Raji (cell line): ENCODE measurements around the gene SSTR5.

Source experiments
- POLR2A ChIP-seq: IDR thresholded peaks from 2 replicates; pipeline ENCODE4 v1.6.1; 2011; ENCODE audit warnings: low read depth, low read length, control low read depth; ENCODE audit not compliant: insufficient read depth

SSTR5 gene

GRCh38 chr16:1036166-1036565 is 36.4 kb upstream of the SSTR5 start:
- TF ChIP-seq POLR2A, result no peak

- no peak for TF ChIP-seq POLR2A
These were observed 35.7 kb upstream of the SSTR5 start for GRCh38 chr16:1036726-1037393.

- no peak for TF ChIP-seq POLR2A
These were observed 34.9 kb upstream of the SSTR5 start for GRCh38 chr16:1037394-1038257.

- TF ChIP-seq POLR2A, result no peak
These were observed 33.6 kb upstream of the SSTR5 start for GRCh38 chr16:1038932-1039331.

- no peak for TF ChIP-seq POLR2A
These were observed 32.8 kb upstream of the SSTR5 start for GRCh38 chr16:1039762-1040161.

GRCh38 chr16:1040346-1040745 is 32.2 kb upstream of the SSTR5 start:
- TF ChIP-seq POLR2A, result no peak

- no peak for TF ChIP-seq POLR2A
These were observed 30.4 kb upstream of the SSTR5 start for GRCh38 chr16:1042049-1042744.

- no peak for TF ChIP-seq POLR2A
These were observed 29.7 kb upstream of the SSTR5 start for GRCh38 chr16:1042866-1043265.

GRCh38 chr16:1043881-1044451 is 28.6 kb upstream of the SSTR5 start:
- TF ChIP-seq POLR2A, result no peak

GRCh38 chr16:1044460-1045309 is 27.9 kb upstream of the SSTR5 start:
- TF ChIP-seq POLR2A, result no peak

- no peak for TF ChIP-seq POLR2A
These were observed 27.1 kb upstream of the SSTR5 start for GRCh38 chr16:1045310-1045992.

- TF ChIP-seq POLR2A, result no peak
These were observed 26.3 kb upstream of the SSTR5 start for GRCh38 chr16:1045993-1046911.

- TF ChIP-seq POLR2A, result no peak
These were observed 25.4 kb upstream of the SSTR5 start for GRCh38 chr16:1047123-1047522.
